HepG2 (cell line): Measurements from ENCODE around the gene MT1F. TPM values are rescaled to one million over a fixed set of nuclear protein-coding genes. Genes with fewer than 3 reads are reported as not detected.

ENCODE experiments used
- ATAC-seq: fragments of 200-7000 bp; cut with Tn5 transposase; 3 replicates; pipeline ENCODE4 v1.9.1; 2020; ENCODE audit warnings: mild to moderate bottlenecking, moderate library complexity
- BruUV-seq: library from RNA; stranded (reverse); fragments of 400-500 nt; replicated peaks from 2 replicates; lab custom pipeline; 2021; lab: Mats Ljungman, UMichigan
- CTCF ChIA-PET: fragments of 300-600 bp; formaldehyde crosslinking; extraction: SDS; loops from one replicate; lab custom pipeline; 2021; ENCODE audit warnings: low total read pairs, inconsistent platforms, low intra/inter-chr PET ratio; lab: Yijun Ruan, JAX
- POLR2A ChIA-PET: fragments of 350-600 bp; sonication (Branson Sonifier 250); formaldehyde crosslinking; loops from one replicate; lab custom pipeline; 2020; ENCODE audit warnings: antibody characterized with exemption, inconsistent platforms; lab: Yijun Ruan, JAX
- DNase-seq: peaks from one replicate; pipeline ENCODE4 v3.0.0-alpha.2; 2015; ENCODE audit warnings: low spot score
- FAIRE-seq: peaks from 3 replicates; lab custom pipeline; 2011; peaks lifted over from hg19 to GRCh38; lab: Jason Lieb, UNC
- H2AFZ ChIP-seq: one replicate; pipeline ENCODE4 v1.6.1; 2011; ENCODE audit warnings: low read length, inconsistent platforms
- H3K27ac ChIP-seq: fragments of 300-600 bp; 3 replicates; pipeline ENCODE4 v1.8.0; 2011; ENCODE audit warnings: mixed run types, mild to moderate bottlenecking, mixed read lengths, low read length, inconsistent platforms; ENCODE audit not compliant: insufficient read depth; ENCODE audit errors: extremely low read length
- H3K27me3 ChIP-seq, 2 experiments: fragments of 200-600 bp in 1 of 2; 2 replicates in 1 of 2; 3 replicates in 1 of 2; pipeline versions ENCODE4 v1.6.0 to v1.8.0; 2011; ENCODE audit warnings: low read length in 2 of 2, mild to moderate bottlenecking in 2 of 2, moderate library complexity in 2 of 2, inconsistent platforms in 1 of 2; ENCODE audit not compliant: insufficient read depth in 2 of 2, control insufficient read depth in 1 of 2
- H3K36me3 ChIP-seq, 2 experiments: fragments of 200-600 bp in 1 of 2; replicated peaks in 1 of 2; 2 replicates in 1 of 2; 3 replicates in 1 of 2; pipeline versions ENCODE4 v1.5.1 to v1.8.0; 2011; ENCODE audit warnings: low read length in 2 of 2, inconsistent platforms in 1 of 2; ENCODE audit not compliant: insufficient read depth in 2 of 2, control insufficient read depth in 1 of 2
- H3K4me1 ChIP-seq: 2 replicates; pipeline ENCODE4 v1.5.1; 2012; ENCODE audit warnings: low read length, inconsistent platforms; ENCODE audit not compliant: insufficient read depth
- H3K4me2 ChIP-seq: 2 replicates; pipeline ENCODE4 v1.6.0; 2011; ENCODE audit warnings: low read depth, low read length, inconsistent platforms
- H3K4me3 ChIP-seq, 3 experiments: fragments of 200-600 bp in 1 of 3; sonication (generic), shearing (Covaris generic) in 1 of 3; replicated peaks in 1 of 3; 2 replicates each; pipeline ENCODE4 v1.5.1; 2011 to 2016; ENCODE audit warnings: low read length in 3 of 3, inconsistent platforms in 2 of 3, low read depth in 2 of 3, mild to moderate bottlenecking in 2 of 3, control low read depth in 1 of 3, mixed read lengths in 1 of 3; ENCODE audit not compliant: insufficient read depth in 1 of 3
- H3K79me2 ChIP-seq: one replicate; pipeline ENCODE4 v1.6.1; 2011; ENCODE audit warnings: low read length, inconsistent platforms; ENCODE audit not compliant: insufficient read depth
- H3K9ac ChIP-seq: 2 replicates; pipeline ENCODE4 v1.6.0; 2011; ENCODE audit warnings: mild to moderate bottlenecking, low read depth, low read length, inconsistent platforms; ENCODE audit not compliant: insufficient read depth
- H3K9me3 ChIP-seq: 2 replicates; pipeline ENCODE4 v1.5.1; 2012; ENCODE audit warnings: mild to moderate bottlenecking, low read length
- H4K20me1 ChIP-seq: 2 replicates; pipeline ENCODE4 v1.6.0; 2011; ENCODE audit warnings: inconsistent platforms, mild to moderate bottlenecking, low read length, moderate library complexity; ENCODE audit not compliant: insufficient read depth
- CEBPB ChIP-seq: IDR thresholded peaks from 2 replicates; pipeline ENCODE4 v1.6.1; 2011; ENCODE audit warnings: low read depth, low read length, improper control_type of control experiment, borderline replicate concordance
- DZIP1 ChIP-seq: sonication (generic); formaldehyde crosslinking; IDR thresholded peaks from 2 replicates; pipeline ENCODE4 v1.5.0; 2020; ENCODE audit warnings: mild to moderate bottlenecking, missing genetic modification reagents
- FLYWCH1 ChIP-seq: sonication (generic); formaldehyde crosslinking; IDR thresholded peaks from 2 replicates; pipeline ENCODE4 v1.8.1; 2023; ENCODE audit warnings: mild to moderate bottlenecking, missing genetic modification reagents
- NFKBIZ ChIP-seq: IDR thresholded peaks from 2 replicates; pipeline ENCODE4 v1.6.1; 2018; ENCODE audit warnings: missing genetic modification reagents, missing compliant biosample characterization
- SAP130 ChIP-seq: IDR thresholded peaks from 2 replicates; pipeline ENCODE4 v1.6.1; 2016; ENCODE audit warnings: low read depth
- ZBTB7A ChIP-seq: sonication (generic); formaldehyde crosslinking; IDR thresholded peaks from 2 replicates; pipeline ENCODE4 v1.8.0; 2022; ENCODE audit warnings: mild to moderate bottlenecking, missing genetic modification reagents
- ZNF569 ChIP-seq: sonication (generic); formaldehyde crosslinking; IDR thresholded peaks from 2 replicates; pipeline ENCODE4 v1.5.0; 2020; ENCODE audit warnings: mild to moderate bottlenecking, missing genetic modification reagents, moderate library complexity, borderline replicate concordance
- ZNF768 ChIP-seq: sonication (generic); formaldehyde crosslinking; IDR thresholded peaks from 2 replicates; pipeline ENCODE4 v1.4.0; 2020; ENCODE audit warnings: missing genetic modification reagents
- WGBS: methylation state at CpG from one replicate; pipeline ENCODE4 v1.1.6; 2017; ENCODE audit warnings: low lambda C conversion rate; 5-methylcytosine and 5-hydroxymethylcytosine counted together
- in situ Hi-C: cut with HindIII; loops from 2 replicates; pipeline ENCODE4 v1.10.0; 2017; ENCODE audit warnings: low pct_unique_long_range_greater_than_20kb; ENCODE audit not compliant: extremely low pct_ligation_motif_present
- intact Hi-C: fragments of 100-400 bp; cut with micrococcal nuclease; formaldehyde crosslinking; loops from one replicate; pipeline ENCODE4 v1.10.0; 2022; ENCODE audit not compliant: unreplicated experiment
- polyA plus RNA-seq, 8 experiments: library from polyadenylated mRNA; depleted of rRNA in 3 of 8; stranded (reverse) in 7 of 8; unstranded in 1 of 8; fragments of >200 nt; fragmentation: Illumina TruSeq in 4 of 8; extraction: Trizol in 4 of 8; gene quantifications; 2 replicates each; pipeline versions ENCODE4 v1.2.1 to v1.2.3, GENCODE V29; 2011 to 2016; ENCODE audit warnings: low read depth in 4 of 8, missing spikeins in 1 of 8, mixed read lengths in 1 of 8; ENCODE audit not compliant: insufficient read depth in 1 of 8
- total RNA-seq, 5 experiments: library from RNA; depleted of rRNA; stranded (reverse); fragments of >200 nt; fragmentation: Illumina TruSeq; extraction: Trizol; gene quantifications; 2 replicates each; pipeline ENCODE4 v1.2.3, GENCODE V29; 2016; ENCODE audit warnings: low read depth in 1 of 5
- TF ChIP-seq, protein P1 (sequence below): IDR thresholded peaks from 2 replicates; pipeline ENCODE4 v1.4.0; 2020; ENCODE audit warnings: mild to moderate bottlenecking, missing genetic modification reagents
- TF ChIP-seq, protein P2 (sequence below), 2 experiments: fragments of 450-650 bp in 1 of 2; sonication (generic) in 1 of 2; formaldehyde crosslinking; IDR thresholded peaks; 2 replicates each; pipeline versions ENCODE4 v1.5.0 to v1.8.0; 2020 to 2022; ENCODE audit warnings: mild to moderate bottlenecking in 1 of 2, missing genetic modification reagents in 1 of 2

Gene MT1F
- total and polyA plus RNA-seq, 2 of the 13 experiments (the other 11 are each of a cell fraction or from before 2014, with no cell fraction given): 1.9 to 169 TPM

DNA sequence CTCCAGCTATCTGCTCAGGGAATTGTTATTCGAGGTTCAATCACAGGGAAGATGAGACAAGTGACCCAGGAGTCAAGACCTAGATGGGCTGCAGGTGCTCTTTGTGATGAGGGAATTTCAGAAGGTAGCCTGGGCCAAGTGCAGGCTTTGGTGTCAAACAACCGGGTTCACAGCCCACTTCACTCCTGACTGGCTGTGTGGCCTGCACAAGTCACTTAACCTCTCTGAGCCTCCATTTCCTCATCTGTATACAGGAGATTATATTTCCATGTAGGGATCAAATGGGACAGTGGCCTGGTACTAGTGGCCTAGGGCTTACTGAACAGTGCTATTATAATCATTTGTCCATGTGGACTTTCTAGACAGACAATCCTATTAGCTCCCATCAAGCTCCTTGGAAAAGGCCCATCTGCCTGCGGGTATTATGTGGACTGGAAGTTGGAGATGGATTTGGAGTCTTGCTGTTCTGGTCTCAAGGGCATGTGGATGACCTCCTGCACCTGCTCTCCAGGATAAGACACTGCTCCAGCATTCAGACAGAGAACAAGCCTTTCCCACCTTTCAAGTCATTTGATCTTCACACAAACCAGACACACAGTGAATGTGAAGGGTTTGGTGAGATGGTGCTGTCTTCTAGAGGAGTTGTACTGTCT lies 21.4 kb downstream of the MT1F start:
- Histone ChIP-seq H3K9me3 (no peaks in the 10 kb centered on the region), H3K9ac (no peak overlapping the region), H3K36me3 (no peaks in the 10 kb centered on the region), H3K27me3 (peaks cover 0 to 20% of the 10 kb centered on the region in 2 experiments; a peak in 2 of 5 replicates), H4K20me1 (no peaks in the 10 kb centered on the region), H2AFZ (no peak overlapping the region), H3K4me2 (no peak overlapping the region), H3K79me2 (no peaks in the 10 kb centered on the region), H3K4me1 (peaks cover 42% of the 10 kb centered on the region), H3K4me3 (no peak overlapping the region), H3K27ac (no peak overlapping the region)
- no peak for ATAC-seq
- TF ChIP-seq ZNF768 (CRISPR knock-in tag): peak; percentile 91
- no peak for TF ChIP-seq NFKBIZ (CRISPR knock-in tag)
- ChIA-PET CTCF (no interaction called here), POLR2A (no interaction called here)
- 6% methylated on average over 3 of the region's 3 CpGs for WGBS
- in situ Hi-C loops (no loop called here), intact Hi-C loops (no loop called here)
- BruUV-seq: no TSS peak
- FAIRE-seq: no peak
- no peak for DNase-seq

DNA sequence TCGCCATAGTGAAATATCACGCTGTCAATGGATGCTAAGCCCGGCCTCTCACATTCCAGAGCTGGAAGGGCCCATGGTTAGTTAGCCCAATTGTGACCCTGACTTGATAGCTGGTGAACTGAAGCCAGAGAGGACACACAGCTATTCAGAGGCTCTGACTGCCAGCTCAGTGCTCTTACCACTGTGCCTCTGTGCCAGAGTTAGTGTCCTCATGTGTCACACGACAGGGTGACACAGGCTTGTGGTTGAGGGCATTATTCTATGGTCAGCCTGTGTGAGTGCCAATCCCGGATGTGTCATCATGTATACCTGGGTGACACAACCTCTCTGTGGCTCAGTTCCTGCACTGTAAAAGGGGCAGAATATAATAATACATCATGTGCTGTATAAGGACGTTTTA lies 22.1 kb downstream of the MT1F start:
- Histone ChIP-seq H4K20me1 (no peaks in the 10 kb centered on the region), H3K27me3 (peaks cover 0 to 20% of the 10 kb centered on the region in 2 experiments; a peak in 2 of 5 replicates), H3K9ac (no peak overlapping the region), H3K9me3 (no peaks in the 10 kb centered on the region), H3K27ac (no peak overlapping the region), H3K4me3 (no peak overlapping the region), H2AFZ (no peak overlapping the region), H3K79me2 (no peaks in the 10 kb centered on the region), H3K36me3 (no peaks in the 10 kb centered on the region), H3K4me1 (peaks cover 45% of the 10 kb centered on the region), H3K4me2 (no peak overlapping the region)
- ATAC-seq: no peak
- no peak for FAIRE-seq
- no TSS peak for BruUV-seq
- DNase-seq: peak; percentile 23
- ChIA-PET POLR2A (interaction anchor here (1.0 kb wide), 1 partner anchor 73 kb away, joined by 3 read pairs; no protein-coding TSS in a partner anchor), CTCF (no interaction called here)
- 3% methylated on average over 6 of the region's 6 CpGs for WGBS
- in situ Hi-C loops (no loop called here), intact Hi-C loops (no loop called here)
- TF ChIP-seq ZNF569 (CRISPR knock-in tag) (no peak), DZIP1 (no peak), SAP130 (peak; percentile 15; the same call in 1 of the 2 replicates), CEBPB (peak; percentile 8; the same call in 1 of the 2 replicates), FLYWCH1 (no peak), ZBTB7A (no peak)
- TF ChIP-seq, protein P1, sequence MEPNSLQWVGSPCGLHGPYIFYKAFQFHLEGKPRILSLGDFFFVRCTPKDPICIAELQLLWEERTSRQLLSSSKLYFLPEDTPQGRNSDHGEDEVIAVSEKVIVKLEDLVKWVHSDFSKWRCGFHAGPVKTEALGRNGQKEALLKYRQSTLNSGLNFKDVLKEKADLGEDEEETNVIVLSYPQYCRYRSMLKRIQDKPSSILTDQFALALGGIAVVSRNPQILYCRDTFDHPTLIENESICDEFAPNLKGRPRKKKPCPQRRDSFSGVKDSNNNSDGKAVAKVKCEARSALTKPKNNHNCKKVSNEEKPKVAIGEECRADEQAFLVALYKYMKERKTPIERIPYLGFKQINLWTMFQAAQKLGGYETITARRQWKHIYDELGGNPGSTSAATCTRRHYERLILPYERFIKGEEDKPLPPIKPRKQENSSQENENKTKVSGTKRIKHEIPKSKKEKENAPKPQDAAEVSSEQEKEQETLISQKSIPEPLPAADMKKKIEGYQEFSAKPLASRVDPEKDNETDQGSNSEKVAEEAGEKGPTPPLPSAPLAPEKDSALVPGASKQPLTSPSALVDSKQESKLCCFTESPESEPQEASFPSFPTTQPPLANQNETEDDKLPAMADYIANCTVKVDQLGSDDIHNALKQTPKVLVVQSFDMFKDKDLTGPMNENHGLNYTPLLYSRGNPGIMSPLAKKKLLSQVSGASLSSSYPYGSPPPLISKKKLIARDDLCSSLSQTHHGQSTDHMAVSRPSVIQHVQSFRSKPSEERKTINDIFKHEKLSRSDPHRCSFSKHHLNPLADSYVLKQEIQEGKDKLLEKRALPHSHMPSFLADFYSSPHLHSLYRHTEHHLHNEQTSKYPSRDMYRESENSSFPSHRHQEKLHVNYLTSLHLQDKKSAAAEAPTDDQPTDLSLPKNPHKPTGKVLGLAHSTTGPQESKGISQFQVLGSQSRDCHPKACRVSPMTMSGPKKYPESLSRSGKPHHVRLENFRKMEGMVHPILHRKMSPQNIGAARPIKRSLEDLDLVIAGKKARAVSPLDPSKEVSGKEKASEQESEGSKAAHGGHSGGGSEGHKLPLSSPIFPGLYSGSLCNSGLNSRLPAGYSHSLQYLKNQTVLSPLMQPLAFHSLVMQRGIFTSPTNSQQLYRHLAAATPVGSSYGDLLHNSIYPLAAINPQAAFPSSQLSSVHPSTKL (CRISPR knock-in tag): 0 out of 2 replicates have a peak, but pooled peaks have one; percentile 12
- TF ChIP-seq, protein P2, sequence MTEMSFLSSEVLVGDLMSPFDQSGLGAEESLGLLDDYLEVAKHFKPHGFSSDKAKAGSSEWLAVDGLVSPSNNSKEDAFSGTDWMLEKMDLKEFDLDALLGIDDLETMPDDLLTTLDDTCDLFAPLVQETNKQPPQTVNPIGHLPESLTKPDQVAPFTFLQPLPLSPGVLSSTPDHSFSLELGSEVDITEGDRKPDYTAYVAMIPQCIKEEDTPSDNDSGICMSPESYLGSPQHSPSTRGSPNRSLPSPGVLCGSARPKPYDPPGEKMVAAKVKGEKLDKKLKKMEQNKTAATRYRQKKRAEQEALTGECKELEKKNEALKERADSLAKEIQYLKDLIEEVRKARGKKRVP (CRISPR knock-in tag; IDR thresholded peaks at IDR 0.05): peak in 1 of 2 experiments; percentile 33; a peak in 1 of 4 replicates
